Glomerular endothelial cell (primary cell): ENCODE data around the gene GRIA4. TPM values are rescaled to one million over a fixed set of nuclear protein-coding genes. Genes with fewer than 3 reads are reported as not detected.
"Not testable (repeated sequence)": the region's sequence is repeated elsewhere in the genome, so short reads cannot be mapped to it uniquely, and the experiment has no call there.

ENCODE experiments used
- DNase-seq: peaks from one replicate; pipeline ENCODE4 v3.0.0-alpha.2; 2011; ENCODE audit warnings: low read depth, low spot score; ENCODE audit errors: extremely low read depth
- total RNA-seq: library from RNA; depleted of rRNA; stranded (reverse); fragments of >200 nt; gene quantifications from 2 replicates; pipeline ENCODE4 v1.2.3, GENCODE V29; 2015

GRIA4 gene
- total RNA-seq, 1 donor from 2014 or later = not detected

DNA sequence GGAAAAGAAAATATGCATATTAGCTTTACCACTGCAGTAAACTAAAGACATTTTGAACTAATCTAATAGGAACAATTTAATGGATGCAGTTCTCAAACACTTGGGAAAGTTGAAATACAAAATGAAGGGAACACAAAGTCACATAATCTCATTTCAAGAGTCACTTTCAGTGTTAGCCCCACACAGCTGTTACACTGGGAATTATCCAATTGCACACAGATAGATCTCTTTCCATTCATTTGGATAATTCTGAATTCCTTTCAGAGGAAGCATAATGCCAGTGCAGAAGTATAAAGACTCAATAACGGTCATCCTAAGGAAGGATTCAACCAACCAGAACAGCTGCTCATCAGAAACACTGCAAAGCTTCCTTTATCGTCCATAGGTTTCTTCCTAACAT, 173.3 kb downstream of the GRIA4 start:
- no peak for DNase-seq

- not testable (repeated sequence) for DNase-seq
Observed at GRCh38 chr11:105785850-105786249, 176.0 kb downstream of the GRIA4 start.

- no peak for DNase-seq
Observed at GRCh38 chr11:105786741-105787140, 176.9 kb downstream of the GRIA4 start.

DNA sequence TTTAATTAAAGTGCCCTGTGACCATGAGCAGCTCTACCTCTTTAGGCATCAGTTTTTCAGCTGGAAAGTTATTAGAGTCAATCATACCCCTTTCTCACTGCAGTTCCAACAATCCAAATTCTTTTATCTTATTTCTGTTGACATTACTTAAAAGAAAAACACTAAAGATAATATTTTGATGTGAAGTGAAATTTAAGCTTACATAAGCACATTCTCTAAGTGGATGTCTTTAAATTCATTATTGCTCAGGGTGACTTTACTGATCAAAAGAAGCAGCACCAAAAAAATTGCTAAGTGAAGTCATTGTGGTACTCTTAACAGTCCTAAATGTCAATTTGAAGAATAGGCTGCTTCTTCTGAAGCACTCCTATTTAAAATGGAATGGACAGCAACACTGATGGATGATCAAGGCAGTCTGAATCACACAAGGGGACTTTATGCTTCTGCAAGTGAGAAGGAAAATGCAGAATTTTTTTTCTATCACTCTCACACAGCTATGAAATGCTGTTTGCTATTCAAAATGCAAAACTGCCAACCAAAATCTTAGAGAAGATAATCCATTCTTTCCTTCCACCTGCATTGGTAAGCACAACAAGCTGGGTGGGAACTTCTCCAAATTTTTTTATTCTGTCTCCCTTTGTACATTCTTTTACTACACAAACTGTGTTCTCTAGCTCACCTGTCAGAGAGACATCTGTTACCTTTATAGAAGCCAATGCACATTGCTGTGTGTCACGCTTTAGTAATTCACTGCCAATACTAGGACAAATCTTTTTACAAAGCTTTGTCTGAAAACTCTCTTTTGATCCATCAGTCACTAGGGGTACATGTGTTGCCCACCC, 179.9 kb downstream of the GRIA4 start:
- no peak for DNase-seq

DNA sequence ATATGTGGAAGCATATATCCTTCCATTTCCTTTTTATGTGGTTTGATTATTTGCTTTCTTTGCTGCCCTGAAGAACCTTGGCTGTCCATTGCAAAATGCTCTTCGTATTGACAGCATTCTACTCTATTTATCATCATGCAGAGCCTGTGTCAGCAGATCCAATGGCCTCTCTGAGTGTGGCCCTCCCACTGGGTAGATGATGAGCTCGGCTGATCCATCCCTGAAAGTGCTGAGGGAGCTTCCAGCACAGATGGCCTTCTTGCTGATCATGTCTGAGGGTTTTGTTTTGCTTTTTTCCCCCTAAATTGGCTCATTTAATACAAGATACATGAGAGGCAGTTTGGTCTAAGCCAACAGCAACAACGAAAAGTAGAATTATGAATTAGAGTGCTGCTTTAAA, 181.0 kb downstream of the GRIA4 start:
- no peak for DNase-seq

GRCh38 chr11:105793092-105793491, 183.2 kb downstream of the GRIA4 start:
- DNase-seq = no peak

GRCh38 chr11:105799263-105799662, 189.4 kb downstream of the GRIA4 start:
- DNase-seq = no peak

DNA sequence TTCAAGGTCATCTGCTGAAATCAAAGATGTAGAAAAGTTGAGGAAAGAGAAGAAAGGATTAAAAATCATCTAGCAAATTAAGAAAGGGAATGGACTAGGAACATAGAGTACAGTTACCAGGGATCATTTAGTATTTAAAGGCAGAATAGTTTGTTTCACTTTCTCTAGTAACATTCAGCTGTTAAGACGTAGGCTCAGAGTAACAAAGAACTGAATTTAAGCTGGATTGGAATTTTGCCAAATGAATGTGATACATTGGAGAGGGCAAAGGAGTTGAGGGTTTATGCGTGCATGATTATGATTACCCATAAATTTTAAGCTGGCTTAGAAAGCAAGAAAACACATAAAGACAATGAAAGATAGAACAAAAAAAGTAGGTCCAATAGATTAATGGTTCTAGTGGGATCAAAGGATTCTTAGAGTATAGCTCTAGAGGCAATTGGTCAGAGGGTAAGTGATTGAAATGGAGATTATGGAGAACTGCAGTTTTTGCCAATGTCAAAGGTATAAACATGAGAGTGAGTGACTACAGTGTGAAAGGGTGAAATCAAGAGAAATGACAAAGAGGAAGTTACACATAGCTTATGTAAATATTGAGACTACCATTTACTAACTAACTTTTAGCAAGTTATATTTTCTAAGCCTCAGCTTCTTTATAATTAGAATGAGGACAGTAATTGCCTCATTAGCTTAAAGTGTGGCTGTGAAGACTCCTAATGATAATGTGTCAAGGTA, 190.0 kb downstream of the GRIA4 start:
- DNase-seq = no peak

DNA sequence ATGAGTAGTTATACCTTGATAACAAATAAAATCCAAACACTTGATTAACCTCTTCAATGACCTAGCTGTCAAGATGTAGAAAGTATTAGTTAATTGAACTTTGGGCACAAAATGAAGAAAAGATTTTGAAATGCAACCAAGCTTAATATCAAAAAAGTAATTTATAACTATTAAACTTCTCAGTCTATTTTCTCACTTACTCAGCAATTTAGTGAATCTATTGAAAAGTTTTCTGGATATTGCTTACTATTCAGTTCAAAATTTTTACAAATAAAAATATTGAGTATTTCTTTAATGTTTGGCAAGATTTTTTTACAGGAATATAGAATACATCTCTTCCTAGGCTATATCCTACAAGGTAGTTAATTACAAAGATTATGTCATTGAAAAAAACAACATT, 192.5 kb downstream of the GRIA4 start:
- no peak for DNase-seq

- no peak for DNase-seq
Observed at GRCh38 chr11:105811242-105811641, 201.4 kb downstream of the GRIA4 start.

DNA sequence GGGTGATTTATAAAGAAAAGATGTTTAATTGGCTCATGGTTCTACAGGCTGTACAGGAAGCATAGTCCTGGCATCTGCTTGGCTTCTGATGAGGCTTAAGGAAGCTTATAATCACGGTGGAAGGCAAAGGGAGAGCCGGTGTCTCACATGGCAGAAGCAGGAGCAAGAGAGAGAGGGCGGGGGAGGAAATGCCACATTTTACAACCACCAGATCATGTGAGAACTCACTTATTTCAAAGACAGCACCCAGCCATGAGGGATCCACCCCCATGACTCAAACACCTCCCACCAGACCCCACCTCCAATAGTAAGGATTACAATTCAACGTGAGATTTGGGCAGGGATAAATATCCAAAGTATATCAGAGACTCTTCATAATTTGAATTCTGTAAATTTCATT, 211.5 kb downstream of the GRIA4 start:
- no peak for DNase-seq

DNA sequence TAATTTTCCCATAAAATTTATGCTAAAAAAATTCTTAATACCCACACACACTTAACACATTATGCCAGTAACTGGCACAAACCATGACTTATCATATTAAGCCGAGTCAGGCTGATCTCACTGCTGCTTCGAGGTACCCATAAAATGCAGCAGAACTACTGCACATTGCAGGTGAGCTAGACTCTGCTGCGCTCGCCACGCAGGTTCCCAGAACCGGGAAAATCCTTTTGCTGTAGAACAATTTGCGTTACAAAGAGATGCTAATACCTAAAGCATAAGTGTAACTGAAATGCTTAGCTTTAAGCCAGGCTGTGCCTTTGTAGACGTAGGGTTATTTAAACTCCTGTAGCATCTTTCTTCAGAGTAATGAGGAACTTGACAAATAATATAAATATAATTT, 211.9 kb downstream of the GRIA4 start:
- DNase-seq = no peak

GRCh38 chr11:105823495-105824033, 213.7 kb downstream of the GRIA4 start:
- DNase-seq = no peak

DNA sequence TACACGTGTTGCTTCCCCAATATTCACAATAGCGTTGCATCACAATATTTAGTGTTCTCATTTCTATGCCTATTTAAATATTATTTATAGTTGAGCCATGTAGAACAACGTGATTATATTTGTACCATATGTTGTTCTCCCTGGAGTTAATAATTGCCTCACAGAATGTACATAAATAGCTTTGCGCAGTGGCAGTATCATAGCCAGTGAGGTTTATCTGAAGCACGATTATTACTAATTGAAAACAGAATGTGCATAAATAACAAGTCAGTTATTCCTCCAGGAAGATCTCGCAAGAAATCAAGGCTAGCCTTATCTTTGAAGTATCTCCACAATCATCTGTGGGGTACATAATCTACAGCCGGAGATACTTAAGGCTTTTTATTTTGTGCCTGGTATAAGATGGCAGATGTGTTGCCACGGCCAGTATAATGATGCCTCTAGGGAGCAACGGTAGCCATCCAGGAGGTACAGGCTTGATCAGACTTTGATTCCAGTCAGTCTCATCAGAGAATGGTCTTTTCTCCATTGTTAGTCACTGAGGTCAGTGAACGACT, 214.7 kb downstream of the GRIA4 start:
- no peak for DNase-seq

DNA sequence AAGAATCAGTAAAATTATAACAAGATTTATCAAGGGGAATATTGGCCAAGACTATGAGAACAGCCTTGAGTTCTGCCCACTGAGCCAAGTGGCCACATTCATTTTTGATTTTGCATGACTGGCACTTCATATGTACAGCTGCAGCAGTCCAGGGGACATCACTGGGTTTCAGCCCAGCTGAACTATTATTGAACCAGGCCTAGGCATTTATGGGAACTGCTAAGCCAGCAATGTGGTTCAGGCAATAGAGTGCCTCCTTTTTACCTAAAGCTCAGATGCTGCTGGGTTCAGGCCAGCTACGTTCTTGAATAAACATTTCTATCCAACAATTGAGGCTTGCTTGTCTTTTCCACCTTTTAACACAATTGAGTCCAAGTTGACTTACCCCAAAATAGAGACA, 215.3 kb downstream of the GRIA4 start:
- no peak for DNase-seq

GRCh38 chr11:105827906-105828305, 218.0 kb downstream of the GRIA4 start:
- DNase-seq = no peak

DNA sequence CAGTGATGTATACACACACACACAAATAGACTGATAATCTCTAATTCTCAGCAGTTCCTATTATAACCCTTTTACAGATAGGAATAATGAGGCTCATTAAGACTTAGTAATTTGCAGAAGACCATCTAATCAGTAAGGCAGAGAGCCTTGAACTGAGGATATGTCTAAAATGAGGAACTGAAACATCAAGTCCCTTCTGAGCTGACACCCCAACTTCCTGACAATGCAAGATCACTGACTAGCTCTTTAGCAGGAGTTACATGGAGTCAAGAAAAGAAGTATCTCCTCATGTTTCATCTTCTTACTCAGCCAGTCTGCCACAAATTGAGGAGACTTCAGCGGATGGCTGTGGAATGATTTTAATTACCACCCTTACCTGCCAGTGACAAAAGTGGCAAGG, 219.2 kb downstream of the GRIA4 start:
- no peak for DNase-seq

GRCh38 chr11:105834461-105834860, 224.6 kb downstream of the GRIA4 start:
- DNase-seq = no peak

GRCh38 chr11:105838668-105839384, 229.0 kb downstream of the GRIA4 start:
- no peak for DNase-seq

DNA sequence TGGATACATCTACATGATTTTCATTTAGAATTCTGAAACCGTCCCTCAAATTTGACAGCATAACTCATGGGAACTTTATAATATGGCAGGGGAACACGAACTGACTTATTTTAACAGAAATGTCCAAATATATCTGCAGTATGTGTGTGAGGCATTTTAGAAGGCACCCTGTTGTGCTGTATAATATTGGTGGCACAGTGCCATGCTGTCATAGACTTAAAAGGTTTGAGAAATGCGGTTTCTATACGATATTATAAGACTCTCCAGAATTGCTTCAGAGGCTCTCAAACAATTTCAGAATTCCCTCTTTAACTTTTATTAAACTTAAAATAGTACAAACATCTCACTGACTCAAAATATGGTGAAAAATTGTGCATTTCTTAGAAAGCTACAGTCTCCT, 230.5 kb downstream of the GRIA4 start:
- DNase-seq = no peak

- DNase-seq = no peak
Observed at GRCh38 chr11:105852403-105852802, 242.5 kb downstream of the GRIA4 start.
